ENCODE results near the gene MPPE1.
"Not testable (repeated sequence)": the region's sequence is repeated elsewhere in the genome, so short reads cannot be mapped to it uniquely, and the experiment has no call there.

The MPPE1 gene

GRCh38 chr18:11950824-11951223 is 42.7 kb upstream of the MPPE1 start:
- no peak for TF ChIP-seq CTCF (IDR thresholded peaks at IDR 0.05; ENCODE audit: extremely low read depth, insufficient read depth, missing control alignments)
- DNase-seq (ENCODE audit: low spot score), result no peak
- in situ Hi-C loops (cut with MboI; ENCODE audit: low pct_unique_long_range_greater_than_20kb, low sequenced_read_pairs, unreplicated experiment), result no loop called here

- in situ Hi-C loops (cut with MboI; ENCODE audit: low pct_unique_long_range_greater_than_20kb, low sequenced_read_pairs, unreplicated experiment), result loop anchor here (25.0 kb wide), 2 partner anchors 88 to 288 kb away; no protein-coding TSS in a partner anchor
- no peak for DNase-seq (ENCODE audit: low spot score)
- TF ChIP-seq CTCF (IDR thresholded peaks at IDR 0.05; ENCODE audit: extremely low read depth, insufficient read depth, missing control alignments), result no peak
Measured at GRCh38 chr18:11948852-11949523, 40.9 kb upstream of the MPPE1 start.

GRCh38 chr18:11947214-11948191 is 39.4 kb upstream of the MPPE1 start:
- peak; percentile 70 for DNase-seq (ENCODE audit: low spot score)

GRCh38 chr18:11946756-11947155 is 38.6 kb upstream of the MPPE1 start:
- in situ Hi-C loops (cut with MboI; ENCODE audit: low pct_unique_long_range_greater_than_20kb, low sequenced_read_pairs, unreplicated experiment), result loop anchor here (25.0 kb wide), 2 partner anchors 91 to 291 kb away; no protein-coding TSS in a partner anchor
- DNase-seq (ENCODE audit: low spot score), result no peak
- no peak for TF ChIP-seq CTCF (IDR thresholded peaks at IDR 0.05; ENCODE audit: extremely low read depth, insufficient read depth, missing control alignments)

More at GRCh38 chr18:11947214-11948191, 39.4 kb upstream of the MPPE1 start:
- in situ Hi-C loops (cut with MboI; ENCODE audit: low pct_unique_long_range_greater_than_20kb, low sequenced_read_pairs, unreplicated experiment), result loop anchor here (25.0 kb wide), 2 partner anchors 90 to 290 kb away; no protein-coding TSS in a partner anchor
- TF ChIP-seq CTCF (IDR thresholded peaks at IDR 0.05; ENCODE audit: extremely low read depth, insufficient read depth, missing control alignments), result no peak

GRCh38 chr18:11945834-11946659 is 37.9 kb upstream of the MPPE1 start:
- DNase-seq (ENCODE audit: low spot score), result not testable (repeated sequence)
- in situ Hi-C loops (cut with MboI; ENCODE audit: low pct_unique_long_range_greater_than_20kb, low sequenced_read_pairs, unreplicated experiment), result loop anchor here (25.0 kb wide), 2 partner anchors 91 to 291 kb away; no protein-coding TSS in a partner anchor

GRCh38 chr18:11944786-11945185 is 36.7 kb upstream of the MPPE1 start:
- no peak for TF ChIP-seq CTCF (IDR thresholded peaks at IDR 0.05; ENCODE audit: extremely low read depth, insufficient read depth, missing control alignments)
- in situ Hi-C loops (cut with MboI; ENCODE audit: low pct_unique_long_range_greater_than_20kb, low sequenced_read_pairs, unreplicated experiment), result loop anchor here (25.0 kb wide), 2 partner anchors 93 to 293 kb away; no protein-coding TSS in a partner anchor
- no peak for DNase-seq (ENCODE audit: low spot score)
